SK-N-SH (cell line): Measurements from ENCODE around the gene ZNF23. TPM values are rescaled to one million over a fixed set of nuclear protein-coding genes. Genes with fewer than 3 reads are reported as not detected.

ENCODE experiments used
- CTCF ChIA-PET: fragments of 300-600, 350-600 bp; formaldehyde crosslinking; extraction: SDS; loops from one replicate; lab custom pipeline; 2021; lab: Yijun Ruan, JAX
- POLR2A ChIA-PET: fragments of 350-600 bp; sonication (Branson Sonifier 250); formaldehyde crosslinking; extraction: SDS; loops from one replicate; lab custom pipeline; 2020; ENCODE audit warnings: antibody characterized with exemption, inconsistent platforms; lab: Yijun Ruan, JAX
- DNase-seq: peaks from one replicate; pipeline ENCODE4 v3.0.0; 2012
- H2AFZ ChIP-seq: fragments of 200-600 bp; sonication (generic); 2 replicates; pipeline ENCODE4 v1.8.1; 2016; ENCODE audit warnings: antibody characterized with exemption, mild to moderate bottlenecking, low read depth
- H3F3A ChIP-seq: fragments of 200-600 bp; sonication (generic); replicated peaks from 2 replicates; pipeline ENCODE3; 2016; ENCODE audit warnings: antibody characterized with exemption, mild to moderate bottlenecking; ENCODE audit not compliant: insufficient read depth
- H3K27ac ChIP-seq, 2 experiments: fragments of 200-500 bp in 1 of 2; fragments of 200-600 bp in 1 of 2; sonication (Bioruptor generic) in 1 of 2; sonication (generic), shearing (Covaris generic) in 1 of 2; 2 replicates each; pipeline versions ENCODE4 v1.5.1 to v1.6.1; 2014 to 2016; ENCODE audit warnings: low read depth in 2 of 2, inconsistent platforms in 1 of 2, low read length in 1 of 2, mild to moderate bottlenecking in 1 of 2, mixed read lengths in 1 of 2
- H3K27me3 ChIP-seq: fragments of 200-600 bp; sonication (generic), shearing (Covaris generic); 2 replicates; pipeline ENCODE4 v1.6.1; 2016; ENCODE audit warnings: mixed run types; ENCODE audit not compliant: insufficient read depth
- H3K36me3 ChIP-seq, 2 experiments: fragments of 200-500 bp in 1 of 2; fragments of 200-600 bp in 1 of 2; sonication (Bioruptor generic) in 1 of 2; sonication (generic) in 1 of 2; replicated peaks in 1 of 2; 2 replicates each; pipeline versions ENCODE3 to v1.5.1; 2014 to 2016; ENCODE audit warnings: low read length in 1 of 2, mild to moderate bottlenecking in 1 of 2; ENCODE audit not compliant: insufficient read depth in 2 of 2, control insufficient read depth in 1 of 2
- H3K4me1 ChIP-seq, 2 experiments: fragments of 200-500 bp in 1 of 2; fragments of 200-600 bp in 1 of 2; sonication (Bioruptor generic) in 1 of 2; sonication (generic), shearing (Covaris generic) in 1 of 2; 2 replicates each; pipeline versions ENCODE4 v1.5.1 to v1.6.1; 2014 to 2016; ENCODE audit warnings: low read depth in 1 of 2, low read length in 1 of 2, mixed run types in 1 of 2; ENCODE audit not compliant: insufficient read depth in 2 of 2, control insufficient read depth in 1 of 2
- H3K4me2 ChIP-seq: fragments of 200-600 bp; sonication (generic), shearing (Covaris generic); 2 replicates; pipeline ENCODE4 v1.6.1; 2017; ENCODE audit warnings: mixed run types
- H3K4me3 ChIP-seq, 2 experiments: fragments of 200-500 bp in 1 of 2; fragments of 200-600 bp in 1 of 2; sonication (Bioruptor generic) in 1 of 2; sonication (generic), shearing (Covaris generic) in 1 of 2; 2 replicates each; pipeline versions ENCODE4 v1.5.1 to v1.8.1; 2014 to 2016; ENCODE audit warnings: low read depth in 2 of 2, inconsistent platforms in 1 of 2, low read length in 1 of 2, mild to moderate bottlenecking in 1 of 2, mixed read lengths in 1 of 2, moderate library complexity in 1 of 2
- H3K79me2 ChIP-seq: fragments of 200-600 bp; sonication (generic); 2 replicates; pipeline ENCODE4 v1.8.1; 2017; ENCODE audit warnings: mild to moderate bottlenecking; ENCODE audit not compliant: insufficient read depth
- H3K9ac ChIP-seq: fragments of 200-600 bp; sonication (generic); 2 replicates; pipeline ENCODE4 v1.6.1; 2017; ENCODE audit warnings: mixed run types
- H3K9me2 ChIP-seq: fragments of 200-600 bp; sonication (generic); 2 replicates; pipeline ENCODE4 v1.6.1; 2017; ENCODE audit warnings: mixed run types
- H3K9me3 ChIP-seq: fragments of 200-600 bp; sonication (generic); 2 replicates; pipeline ENCODE4 v1.6.1; 2017; ENCODE audit warnings: mixed run types, mild to moderate bottlenecking, moderate library complexity
- H4K20me1 ChIP-seq: fragments of 200-600 bp; sonication (generic); 2 replicates; pipeline ENCODE4 v1.6.1; 2017; ENCODE audit warnings: mild to moderate bottlenecking, mixed run types; ENCODE audit not compliant: insufficient read depth
- EZH2phosphoT487 ChIP-seq: fragments of 200-600 bp; sonication (generic); IDR thresholded peaks from 2 replicates; pipeline ENCODE4 v1.6.1; 2017; ENCODE audit warnings: low read depth, mixed run types, mild to moderate bottlenecking, antibody characterized with exemption, moderate library complexity, borderline replicate concordance
- FOXJ3 ChIP-seq: sonication (generic); formaldehyde crosslinking; IDR thresholded peaks from 2 replicates; pipeline ENCODE4 v1.5.1; 2020; ENCODE audit warnings: mild to moderate bottlenecking, missing genetic modification reagents
- IRF3 ChIP-seq: fragments of 150-350 bp; IDR thresholded peaks from 2 replicates; pipeline ENCODE4 v1.6.1; 2016; ENCODE audit warnings: mild to moderate bottlenecking, low read depth, low read length
- JUND ChIP-seq: IDR thresholded peaks from 2 replicates; pipeline ENCODE4 v1.4.0; 2012
- PBX3 ChIP-seq: IDR thresholded peaks from 2 replicates; pipeline ENCODE4; 2012
- RXRA ChIP-seq: IDR thresholded peaks from 2 replicates; pipeline ENCODE4 v1.4.0; 2012; ENCODE audit warnings: low read depth, mild to moderate bottlenecking, borderline replicate concordance
- SIN3A ChIP-seq: IDR thresholded peaks from 2 replicates; pipeline ENCODE4 v1.6.1; 2012; ENCODE audit warnings: low read depth, mild to moderate bottlenecking, low read length, moderate library complexity, borderline replicate concordance
- TEAD4 ChIP-seq: IDR thresholded peaks from 2 replicates; pipeline ENCODE4 v1.4.0; 2012; ENCODE audit warnings: mild to moderate bottlenecking, borderline replicate concordance; ENCODE audit not compliant: insufficient read depth
- YY1 ChIP-seq: IDR thresholded peaks from 2 replicates; pipeline ENCODE4 v1.4.0; 2012; ENCODE audit warnings: low read depth, mild to moderate bottlenecking
- ZBTB33 ChIP-seq: IDR thresholded peaks from 2 replicates; pipeline ENCODE4 v1.4.0; 2012; ENCODE audit warnings: low read depth, borderline replicate concordance
- WGBS: methylation state at CpG from one replicate; pipeline ENCODE4 v1.1.6; 2017; ENCODE audit warnings: low lambda C conversion rate; 5-methylcytosine and 5-hydroxymethylcytosine counted together
- polyA plus RNA-seq, 3 experiments: library from polyadenylated mRNA; depleted of rRNA; stranded (reverse); fragments of >200 nt; gene quantifications; 2 replicates each; pipeline ENCODE4 v1.2.3, GENCODE V29; 2012

Gene ZNF23
- polyA plus RNA-seq, 1 of the 3 experiments (the other 2 are of a cell fraction) = 7.3 TPM

GRCh38 chr16:71413341-71413740 lies 48.7 kb downstream of the ZNF23 start:
- TF ChIP-seq PBX3 = no peak
- TF ChIP-seq EZH2phosphoT487 = no peak
- TF ChIP-seq ZBTB33 = no peak
- TF ChIP-seq YY1 = no peak
- no peak for TF ChIP-seq JUND
- TF ChIP-seq RXRA = no peak
- no peak for TF ChIP-seq SIN3A
- no peak for TF ChIP-seq IRF3
- no peak for TF ChIP-seq FOXJ3
- TF ChIP-seq TEAD4 = no peak
- TF ChIP-seq, all 33 proteins: peak for 0
- ChIA-PET POLR2A (interaction anchor here (3.5 kb wide), 1 partner anchor 86 kb away, joined by 9 read pairs; no protein-coding TSS in a partner anchor), CTCF (interaction anchor here (0.6 to 6.0 kb wide), 55 partner anchors 8 to 643 kb away, joined by 3 to 162 read pairs (median 7); partner anchors contain the start of gene ZNF23)
- no peak for DNase-seq
- Histone ChIP-seq H3K4me2 (no peak overlapping the region), H3K27ac (no peak overlapping the region), H2AFZ (no peak overlapping the region), H3K36me3 (no peaks in the 10 kb centered on the region), H3K79me2 (no peaks in the 10 kb centered on the region), H3K9me3 (no peaks in the 10 kb centered on the region), H3K4me3 (no peak overlapping the region), H3K9me2 (no peaks in the 10 kb centered on the region), H3K27me3 (peaks cover 27% of the 10 kb centered on the region; the same call in 1 of the 2 replicates), H4K20me1 (no peaks in the 10 kb centered on the region), H3K9ac (no peak overlapping the region), H3K4me1 (no peaks in the 10 kb centered on the region; a peak in 1 of 4 replicates), H3F3A (no peaks in the 10 kb centered on the region)
- WGBS = 28% methylated on average over 4 of the region's 4 CpGs
